ENCODE data around the gene HK3.

HK3 gene

DNA sequence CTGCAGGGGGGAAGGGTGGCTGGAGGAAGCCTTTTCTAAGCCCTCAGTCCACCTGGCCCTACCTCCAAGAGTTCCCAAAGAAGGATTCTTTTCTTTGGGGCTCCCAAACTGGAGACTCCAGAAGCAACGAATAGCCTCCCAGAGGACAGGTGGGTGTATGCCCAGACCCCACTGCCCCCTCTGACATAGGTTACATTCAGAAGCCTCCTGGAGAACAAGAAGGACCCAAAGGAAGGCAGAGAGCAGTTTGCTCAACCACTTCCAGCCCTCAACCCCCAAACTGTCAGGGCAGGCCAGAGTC lies 10.3 kb downstream of the HK3 start:
- Histone ChIP-seq H3K36me3 (ENCODE audit: insufficient read depth, low read length) (no peaks in the 10 kb centered on the region), H3K9me2 (replicated peaks; ENCODE audit: low read depth, low read length) (no peaks in the 10 kb centered on the region), H3K79me2 (ENCODE audit: insufficient read depth, low read length) (no peaks in the 10 kb centered on the region), H3K27me3 (ENCODE audit: insufficient read depth, low read length, poor library complexity, severe bottlenecking) (no peaks in the 10 kb centered on the region), H3K9me3 (ENCODE audit: insufficient read depth, low read depth, low read length) (no peaks in the 10 kb centered on the region), H3F3A (ENCODE audit: low read depth) (no peaks in the 10 kb centered on the region), H3K4me1 (ENCODE audit: insufficient read depth, low read length, poor library complexity, severe bottlenecking) (no peaks in the 10 kb centered on the region), H3K9ac (ENCODE audit: low read depth, low read length, poor library complexity, severe bottlenecking) (no peak overlapping the region), H3K4me3 (ENCODE audit: low read length, poor library complexity, severe bottlenecking) (no peak overlapping the region), H2AFZ (ENCODE audit: low read length) (no peak overlapping the region), H4K20me1 (ENCODE audit: insufficient read depth, low read length, poor library complexity, severe bottlenecking) (no peaks in the 10 kb centered on the region), H3K4me2 (ENCODE audit: low read depth, low read length, poor library complexity, severe bottlenecking) (no peak overlapping the region)
- no peak for TF ChIP-seq EZH2phosphoT487 (IDR thresholded peaks at IDR 0.05; ENCODE audit: borderline replicate concordance)
- TF ChIP-seq, protein P1, sequence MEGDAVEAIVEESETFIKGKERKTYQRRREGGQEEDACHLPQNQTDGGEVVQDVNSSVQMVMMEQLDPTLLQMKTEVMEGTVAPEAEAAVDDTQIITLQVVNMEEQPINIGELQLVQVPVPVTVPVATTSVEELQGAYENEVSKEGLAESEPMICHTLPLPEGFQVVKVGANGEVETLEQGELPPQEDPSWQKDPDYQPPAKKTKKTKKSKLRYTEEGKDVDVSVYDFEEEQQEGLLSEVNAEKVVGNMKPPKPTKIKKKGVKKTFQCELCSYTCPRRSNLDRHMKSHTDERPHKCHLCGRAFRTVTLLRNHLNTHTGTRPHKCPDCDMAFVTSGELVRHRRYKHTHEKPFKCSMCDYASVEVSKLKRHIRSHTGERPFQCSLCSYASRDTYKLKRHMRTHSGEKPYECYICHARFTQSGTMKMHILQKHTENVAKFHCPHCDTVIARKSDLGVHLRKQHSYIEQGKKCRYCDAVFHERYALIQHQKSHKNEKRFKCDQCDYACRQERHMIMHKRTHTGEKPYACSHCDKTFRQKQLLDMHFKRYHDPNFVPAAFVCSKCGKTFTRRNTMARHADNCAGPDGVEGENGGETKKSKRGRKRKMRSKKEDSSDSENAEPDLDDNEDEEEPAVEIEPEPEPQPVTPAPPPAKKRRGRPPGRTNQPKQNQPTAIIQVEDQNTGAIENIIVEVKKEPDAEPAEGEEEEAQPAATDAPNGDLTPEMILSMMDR (conservative IDR thresholded peaks at IDR 0.05; ENCODE audit: low read length), result no peak

DNA sequence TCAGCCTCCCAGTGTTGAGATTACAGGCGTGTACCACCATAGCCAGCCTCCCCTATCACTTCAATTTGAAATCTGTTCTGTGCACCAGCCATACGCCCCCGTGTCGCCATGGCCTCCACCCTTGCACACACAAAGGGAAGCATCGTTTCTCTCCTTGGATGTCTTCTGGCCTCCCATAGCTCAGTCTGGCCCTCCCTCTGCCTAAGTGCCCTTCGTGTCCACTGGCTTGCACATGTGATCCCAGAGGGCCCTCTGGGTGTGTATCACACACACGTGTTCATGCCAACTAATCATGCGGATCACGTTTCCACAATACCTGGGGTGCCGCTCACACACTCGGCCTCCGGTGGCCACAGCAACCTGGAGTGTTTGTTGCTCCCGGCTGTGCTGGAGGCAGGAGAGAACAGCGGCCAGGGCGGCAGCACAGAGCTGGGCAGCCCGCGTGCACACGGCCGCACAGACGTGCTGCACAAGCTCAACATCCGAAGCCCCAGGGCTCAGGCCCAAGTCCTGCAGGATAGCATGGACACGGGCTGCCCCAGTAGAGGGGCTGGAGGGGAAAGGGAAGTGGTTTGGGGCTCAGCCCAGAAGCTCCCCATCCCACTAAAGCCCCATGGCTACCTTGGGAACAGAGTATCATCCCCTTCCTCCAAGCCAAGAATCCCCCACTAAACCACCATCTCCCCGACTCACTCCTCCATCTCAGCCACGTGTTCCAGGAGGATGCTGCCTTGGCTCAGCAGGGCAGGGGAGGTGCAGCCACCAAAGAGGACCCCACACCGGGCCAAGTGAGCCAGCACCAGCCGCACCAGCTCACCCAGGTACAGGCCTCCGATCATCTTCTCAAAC lies 10.9 kb downstream of the HK3 start:
- TF ChIP-seq EZH2phosphoT487 (IDR thresholded peaks at IDR 0.05; ENCODE audit: borderline replicate concordance), result no peak
- TF ChIP-seq, protein P1 (conservative IDR thresholded peaks at IDR 0.05; ENCODE audit: low read length), result no peak
- no peak overlapping the region for H3K4me2 ChIP-seq (ENCODE audit: low read depth, low read length, poor library complexity, severe bottlenecking)
- no peaks in the 10 kb centered on the region for H4K20me1 ChIP-seq (ENCODE audit: insufficient read depth, low read length, poor library complexity, severe bottlenecking)

DNA sequence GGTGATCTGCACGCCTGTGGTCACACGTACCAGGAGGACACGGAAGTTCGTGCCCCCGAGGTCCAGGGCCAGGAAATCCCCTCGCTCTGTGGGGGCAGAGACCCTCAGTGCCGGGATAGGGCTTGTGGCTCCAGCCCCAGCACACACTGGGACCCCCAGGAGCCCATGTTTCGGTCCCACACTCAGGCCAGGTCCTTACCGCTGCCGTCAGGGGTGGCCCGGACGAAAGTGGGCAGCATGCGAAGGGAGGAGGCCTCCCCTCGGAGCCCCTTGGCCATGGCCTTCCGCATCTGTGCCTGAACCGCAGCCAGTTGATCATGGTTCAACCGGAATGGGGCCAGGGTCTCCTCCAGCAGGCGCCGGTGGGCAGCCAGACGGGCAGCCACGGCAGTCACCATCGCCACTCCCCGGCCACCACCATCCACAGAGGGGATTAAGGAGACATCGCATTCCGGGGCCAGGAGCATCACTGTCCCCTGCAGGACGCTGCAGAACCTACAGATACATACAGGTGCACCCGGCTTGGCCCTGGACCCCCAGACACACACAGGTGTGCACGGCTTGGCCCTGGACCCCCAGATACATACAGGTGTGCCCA lies 11.8 kb downstream of the HK3 start:
- Histone ChIP-seq H3K4me2 (ENCODE audit: low read depth, low read length, poor library complexity, severe bottlenecking) (no peak overlapping the region), H4K20me1 (ENCODE audit: insufficient read depth, low read length, poor library complexity, severe bottlenecking) (no peaks in the 10 kb centered on the region), H3K4me1 (ENCODE audit: insufficient read depth, low read length, poor library complexity, severe bottlenecking) (no peaks in the 10 kb centered on the region), H3K27me3 (ENCODE audit: insufficient read depth, low read length, poor library complexity, severe bottlenecking) (no peaks in the 10 kb centered on the region), H3K9me2 (replicated peaks; ENCODE audit: low read depth, low read length) (no peaks in the 10 kb centered on the region), H2AFZ (ENCODE audit: low read length) (no peak overlapping the region), H3K4me3 (ENCODE audit: low read length, poor library complexity, severe bottlenecking) (no peak overlapping the region), H3F3A (ENCODE audit: low read depth) (no peaks in the 10 kb centered on the region), H3K9me3 (ENCODE audit: insufficient read depth, low read depth, low read length) (no peaks in the 10 kb centered on the region), H3K9ac (ENCODE audit: low read depth, low read length, poor library complexity, severe bottlenecking) (no peak overlapping the region), H3K36me3 (ENCODE audit: insufficient read depth, low read length) (no peaks in the 10 kb centered on the region), H3K79me2 (ENCODE audit: insufficient read depth, low read length) (no peaks in the 10 kb centered on the region)
- TF ChIP-seq, protein P1 (conservative IDR thresholded peaks at IDR 0.05; ENCODE audit: low read length), result no peak
- TF ChIP-seq EZH2phosphoT487 (IDR thresholded peaks at IDR 0.05; ENCODE audit: borderline replicate concordance), result no peak

More for the DNA sequence above, 10.9 kb downstream of the HK3 start:
- H3K36me3 ChIP-seq (ENCODE audit: insufficient read depth, low read length), result no peaks in the 10 kb centered on the region
- H3F3A ChIP-seq (ENCODE audit: low read depth), result no peaks in the 10 kb centered on the region
- no peaks in the 10 kb centered on the region for H3K4me1 ChIP-seq (ENCODE audit: insufficient read depth, low read length, poor library complexity, severe bottlenecking)
- no peak overlapping the region for H2AFZ ChIP-seq (ENCODE audit: low read length)
- no peak overlapping the region for H3K4me3 ChIP-seq (ENCODE audit: low read length, poor library complexity, severe bottlenecking)
- no peaks in the 10 kb centered on the region for H3K79me2 ChIP-seq (ENCODE audit: insufficient read depth, low read length)
- H3K9ac ChIP-seq (ENCODE audit: low read depth, low read length, poor library complexity, severe bottlenecking), result no peak overlapping the region
- no peaks in the 10 kb centered on the region for H3K27me3 ChIP-seq (ENCODE audit: insufficient read depth, low read length, poor library complexity, severe bottlenecking)
- H3K9me2 ChIP-seq (replicated peaks; ENCODE audit: low read depth, low read length), result no peaks in the 10 kb centered on the region
- no peaks in the 10 kb centered on the region for H3K9me3 ChIP-seq (ENCODE audit: insufficient read depth, low read depth, low read length)
